Esophagus muscularis mucosa (tissue), 4 donors: ENCODE measurements around the gene SHMT2. TPM values are rescaled to one million over a fixed set of nuclear protein-coding genes. Genes with fewer than 3 reads are reported as not detected.

ENCODE experiments used
- DNase-seq: peaks from one replicate; pipeline ENCODE4 v3.0.0-alpha.2; 2017; ENCODE audit errors: extremely low spot score
- H3K27ac ChIP-seq, 4 donors: fragments of 200-600 bp; sonication (generic); replicated peaks in 1 of 4; 1 replicate in 3 of 4; 2 replicates in 1 of 4; pipeline ENCODE4 v1.5.1; 2016 to 2019; ENCODE audit warnings: mild to moderate bottlenecking in 1 of 4
- H3K27me3 ChIP-seq, 4 donors: fragments of 200-600 bp; sonication (generic); one replicate each; pipeline versions ENCODE4 v1.5.1 to v1.6.0; 2016 to 2019
- H3K36me3 ChIP-seq, 4 donors: fragments of 200-600 bp; sonication (generic); one replicate each; pipeline ENCODE4 v1.5.1; 2016 to 2019
- H3K4me1 ChIP-seq, 4 donors: fragments of 200-600 bp; sonication (generic); one replicate each; pipeline ENCODE4 v1.5.1; 2016 to 2019
- H3K4me3 ChIP-seq, 4 donors: fragments of 200-600 bp; sonication (generic); 1 replicate in 2 of 4; 2 replicates in 2 of 4; pipeline ENCODE4 v1.5.1; 2016 to 2019; ENCODE audit warnings: mild to moderate bottlenecking in 4 of 4, moderate library complexity in 1 of 4
- H3K9me3 ChIP-seq, 4 donors: fragments of 200-600 bp; sonication (generic); 1 replicate in 3 of 4; 2 replicates in 1 of 4; pipeline ENCODE4 v1.5.1; 2016 to 2019
- EP300 ChIP-seq: sonication (generic); formaldehyde crosslinking; IDR thresholded peaks from one replicate; pipeline ENCODE4 v1.6.1; 2017; ENCODE audit warnings: antibody characterized with exemption
- POLR2A ChIP-seq: fragments of 450-650 bp; IDR thresholded peaks from one replicate; pipeline ENCODE4 v1.6.1; 2017; ENCODE audit warnings: antibody characterized with exemption, moderate library complexity, mild to moderate bottlenecking, low read depth
- POLR2AphosphoS5 ChIP-seq, 2 donors: sonication (generic); formaldehyde crosslinking; IDR thresholded peaks; one replicate each; pipeline ENCODE4 v1.6.1; 2017; ENCODE audit warnings: antibody characterized with exemption in 2 of 2
- WGBS: methylation state at CpG from one replicate; pipeline ENCODE4 v1.1.5; 2018; 5-methylcytosine and 5-hydroxymethylcytosine counted together
- intact Hi-C: fragments of 100-400 bp; cut with DNase I; formaldehyde crosslinking; loops from one replicate; pipeline ENCODE4 v1.15.1; 2023
- total RNA-seq, 4 donors: library from RNA; depleted of rRNA; stranded (reverse); fragments of >200 nt; gene quantifications; one replicate each; pipeline versions ENCODE4 v1.1.0 to v1.2.1, GENCODE V29; 2016
- TF ChIP-seq, protein P1 (sequence below), 3 experiments: fragments of 200-600 bp in 2 of 3; fragments of 450-650 bp in 1 of 3; sonication (generic) in 2 of 3; IDR thresholded peaks; one replicate each; pipeline ENCODE4 v1.5.1; 2017 to 2019; ENCODE audit warnings: antibody characterized with exemption in 3 of 3, mild to moderate bottlenecking in 2 of 3, moderate library complexity in 1 of 3

Gene SHMT2
- total RNA-seq, 4 donors from 2014 or later = 22.8 to 60.4 (median 34.6) TPM

- 78% methylated on average over 3 of the region's 3 CpGs for WGBS
- no peak overlapping the region for H3K4me3 ChIP-seq
- H3K27me3 ChIP-seq = peaks cover 0 to 25% (median 2%) of the 10 kb centered on the region in 4 donors
- H3K27ac ChIP-seq = no peak overlapping the region
- intact Hi-C loops = no loop called here
- DNase-seq = no peak
- H3K9me3 ChIP-seq = no peaks in the 10 kb centered on the region
- H3K36me3 ChIP-seq = peaks cover 1 to 17% (median 12%) of the 10 kb centered on the region in 4 donors
- H3K4me1 ChIP-seq = no peaks in the 10 kb centered on the region
- no peak for TF ChIP-seq POLR2A
- no peak for TF ChIP-seq POLR2AphosphoS5 (IDR thresholded peaks at IDR 0.05)
- TF ChIP-seq EP300 = no peak
- TF ChIP-seq, protein P1, sequence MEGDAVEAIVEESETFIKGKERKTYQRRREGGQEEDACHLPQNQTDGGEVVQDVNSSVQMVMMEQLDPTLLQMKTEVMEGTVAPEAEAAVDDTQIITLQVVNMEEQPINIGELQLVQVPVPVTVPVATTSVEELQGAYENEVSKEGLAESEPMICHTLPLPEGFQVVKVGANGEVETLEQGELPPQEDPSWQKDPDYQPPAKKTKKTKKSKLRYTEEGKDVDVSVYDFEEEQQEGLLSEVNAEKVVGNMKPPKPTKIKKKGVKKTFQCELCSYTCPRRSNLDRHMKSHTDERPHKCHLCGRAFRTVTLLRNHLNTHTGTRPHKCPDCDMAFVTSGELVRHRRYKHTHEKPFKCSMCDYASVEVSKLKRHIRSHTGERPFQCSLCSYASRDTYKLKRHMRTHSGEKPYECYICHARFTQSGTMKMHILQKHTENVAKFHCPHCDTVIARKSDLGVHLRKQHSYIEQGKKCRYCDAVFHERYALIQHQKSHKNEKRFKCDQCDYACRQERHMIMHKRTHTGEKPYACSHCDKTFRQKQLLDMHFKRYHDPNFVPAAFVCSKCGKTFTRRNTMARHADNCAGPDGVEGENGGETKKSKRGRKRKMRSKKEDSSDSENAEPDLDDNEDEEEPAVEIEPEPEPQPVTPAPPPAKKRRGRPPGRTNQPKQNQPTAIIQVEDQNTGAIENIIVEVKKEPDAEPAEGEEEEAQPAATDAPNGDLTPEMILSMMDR (IDR thresholded peaks at IDR 0.05) = no peak
These were observed 21.0 kb downstream of the SHMT2 start for GRCh38 chr12:57250541-57250940.

DNA sequence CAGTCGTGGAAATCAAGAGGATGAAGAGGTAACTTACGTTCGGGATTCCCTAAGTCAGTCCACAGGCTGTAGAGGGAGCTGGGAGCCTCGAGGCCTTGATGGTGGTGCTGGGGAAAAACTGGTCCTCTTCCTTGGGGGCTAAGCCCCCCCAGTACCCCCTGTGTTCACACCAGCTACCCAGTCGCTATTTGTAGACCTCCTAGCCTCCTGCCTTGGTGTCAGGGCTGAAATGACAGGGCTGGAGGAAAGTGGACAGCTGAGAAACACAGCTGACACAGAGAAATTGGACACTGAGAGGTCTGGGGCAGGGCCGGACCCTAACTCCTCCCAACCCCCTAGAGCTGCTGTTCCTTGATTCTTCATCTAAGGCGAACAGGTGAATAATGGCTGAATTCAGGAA, 21.4 kb downstream of the SHMT2 start, which contains the start of gene STAC3:
Gene STAC3, minus strand, starts transcription at position 232 of the 400 bp plus-strand sequence. CDS start 1,551 bp downstream, outside the sequence.
- H3K4me3 ChIP-seq = no peak within 1 kb of the TSS
- no peaks in the 10 kb centered on the region for H3K4me1 ChIP-seq
- no peaks in the 10 kb centered on the region for H3K9me3 ChIP-seq
- no peak for DNase-seq
- 52% methylated on average over 7 of the region's 7 CpGs for WGBS
- H3K27ac ChIP-seq = no peak within 1 kb of the TSS
- H3K27me3 ChIP-seq = peaks cover 0 to 22% (median 2%) of the 10 kb centered on the region in 4 donors
- H3K36me3 ChIP-seq = peaks cover 4 to 21% (median 16%) of the 10 kb centered on the region in 4 donors
- intact Hi-C loops = no loop called here
- TF ChIP-seq EP300 (no peak), POLR2AphosphoS5 (IDR thresholded peaks at IDR 0.05) (no peak), POLR2A (no peak)
- TF ChIP-seq, protein P1 (IDR thresholded peaks at IDR 0.05) = no peak

GRCh38 chr12:57254506-57255280, 25.2 kb downstream of the SHMT2 start:
- Histone ChIP-seq H3K27me3 (peaks cover 0 to under 1% (median 0%) of the 10 kb centered on the region in 4 donors), H3K9me3 (no peaks in the 10 kb centered on the region), H3K4me3 (no peak overlapping the region), H3K27ac (no peak overlapping the region), H3K36me3 (peaks cover 32 to 58% (median 52%) of the 10 kb centered on the region in 4 donors), H3K4me1 (peaks cover 0 to 8% (median 0%) of the 10 kb centered on the region in 4 donors)
- intact Hi-C loops = no loop called here
- 96% methylated on average over 10 of the region's 14 CpGs for WGBS
- no peak for TF ChIP-seq POLR2A
- TF ChIP-seq, protein P1 (IDR thresholded peaks at IDR 0.05) = no peak
- TF ChIP-seq EP300 = no peak
- TF ChIP-seq POLR2AphosphoS5 (IDR thresholded peaks at IDR 0.05) = no peak
- no peak for DNase-seq

GRCh38 chr12:57255916-57256315, 26.4 kb downstream of the SHMT2 start:
- no peak overlapping the region for H3K4me3 ChIP-seq
- peaks cover 0 to 12% (median 0%) of the 10 kb centered on the region in 4 donors for H3K4me1 ChIP-seq
- WGBS = 83% methylated on average over 6 of the region's 6 CpGs
- no peaks in the 10 kb centered on the region for H3K9me3 ChIP-seq
- TF ChIP-seq, protein P1 (IDR thresholded peaks at IDR 0.05) = no peak
- TF ChIP-seq POLR2A (no peak), POLR2AphosphoS5 (IDR thresholded peaks at IDR 0.05) (no peak), EP300 (no peak)
- no peaks in the 10 kb centered on the region for H3K27me3 ChIP-seq
- no peak for DNase-seq
- H3K36me3 ChIP-seq = peaks cover 39 to 69% (median 59%) of the 10 kb centered on the region in 4 donors
- no peak overlapping the region for H3K27ac ChIP-seq
- intact Hi-C loops = no loop called here
